ENCODE data around the gene LRP1B.

The LRP1B gene

GRCh38 chr2:140595107-140595506, 1535.7 kb downstream of the LRP1B start:
- ATAC-seq (ENCODE audit: insufficient read depth, low read depth) (no peak), DNase-seq (no peak)
- H3K9ac ChIP-seq (ENCODE audit: low read depth, low read length): no peak overlapping the region
- no peak for TF ChIP-seq CTCF (IDR thresholded peaks at IDR 0.05; ENCODE audit: borderline replicate concordance, extremely low read depth, low read length, poor library complexity, severe bottlenecking)
- no peak for TF ChIP-seq EZH2 (IDR thresholded peaks at IDR 0.05; ENCODE audit: borderline replicate concordance, low read depth, low read length, severe bottlenecking)
- H4K20me1 ChIP-seq (ENCODE audit: insufficient read depth, low read length): no peaks in the 10 kb centered on the region
- no peak overlapping the region for H3K27ac ChIP-seq (ENCODE audit: low read length)
- H3K9me3 ChIP-seq (ENCODE audit: insufficient read depth, low read length, severe bottlenecking): no peaks in the 10 kb centered on the region
- no peak overlapping the region for H3K4me2 ChIP-seq (ENCODE audit: insufficient read depth, low read length)
- no peaks in the 10 kb centered on the region for H3K79me2 ChIP-seq (ENCODE audit: insufficient read depth, low read length)
- H3K36me3 ChIP-seq (ENCODE audit: insufficient read depth, low read length): no peaks in the 10 kb centered on the region
- no peak overlapping the region for H3K4me3 ChIP-seq (ENCODE audit: low read depth in 1 of 2, low read length in 2 of 2)
- no peak overlapping the region for H2AFZ ChIP-seq (ENCODE audit: low read depth, low read length)
- no peaks in the 10 kb centered on the region for H3K4me1 ChIP-seq (ENCODE audit: insufficient read depth, low read length)
- no peaks in the 10 kb centered on the region for H3K27me3 ChIP-seq (ENCODE audit: insufficient read depth, low read length, poor library complexity)

- no peak for TF ChIP-seq CTCF (IDR thresholded peaks at IDR 0.05; ENCODE audit: borderline replicate concordance, extremely low read depth, low read length, poor library complexity, severe bottlenecking)
- no peak for TF ChIP-seq EZH2 (IDR thresholded peaks at IDR 0.05; ENCODE audit: borderline replicate concordance, low read depth, low read length, severe bottlenecking)
- no peaks in the 10 kb centered on the region for H3K9me3 ChIP-seq (ENCODE audit: insufficient read depth, low read length, severe bottlenecking)
- no peak for ATAC-seq (ENCODE audit: insufficient read depth, low read depth)
These were observed 1537.7 kb downstream of the LRP1B start for GRCh38 chr2:140593132-140593531.

GRCh38 chr2:140589696-140590095, 1541.1 kb downstream of the LRP1B start:
- H3K79me2 ChIP-seq (ENCODE audit: insufficient read depth, low read length): no peaks in the 10 kb centered on the region
- H3K36me3 ChIP-seq (ENCODE audit: insufficient read depth, low read length): no peaks in the 10 kb centered on the region
- H3K4me2 ChIP-seq (ENCODE audit: insufficient read depth, low read length): no peak overlapping the region
- H2AFZ ChIP-seq (ENCODE audit: low read depth, low read length): no peak overlapping the region
- no peaks in the 10 kb centered on the region for H4K20me1 ChIP-seq (ENCODE audit: insufficient read depth, low read length)
- ATAC-seq (ENCODE audit: insufficient read depth, low read depth) (no peak), DNase-seq (no peak)
- no peaks in the 10 kb centered on the region for H3K9me3 ChIP-seq (ENCODE audit: insufficient read depth, low read length, severe bottlenecking)
- H3K4me3 ChIP-seq (ENCODE audit: low read depth in 1 of 2, low read length in 2 of 2): no peak overlapping the region
- no peaks in the 10 kb centered on the region for H3K27me3 ChIP-seq (ENCODE audit: insufficient read depth, low read length, poor library complexity)
- H3K9ac ChIP-seq (ENCODE audit: low read depth, low read length): no peak overlapping the region
- no peaks in the 10 kb centered on the region for H3K4me1 ChIP-seq (ENCODE audit: insufficient read depth, low read length)
- no peak for TF ChIP-seq CTCF (IDR thresholded peaks at IDR 0.05; ENCODE audit: borderline replicate concordance, extremely low read depth, low read length, poor library complexity, severe bottlenecking)
- no peak for TF ChIP-seq EZH2 (IDR thresholded peaks at IDR 0.05; ENCODE audit: borderline replicate concordance, low read depth, low read length, severe bottlenecking)
- no peak overlapping the region for H3K27ac ChIP-seq (ENCODE audit: low read length)

More at GRCh38 chr2:140593132-140593531, 1537.7 kb downstream of the LRP1B start:
- H3K79me2 ChIP-seq (ENCODE audit: insufficient read depth, low read length): no peaks in the 10 kb centered on the region
- no peaks in the 10 kb centered on the region for H3K36me3 ChIP-seq (ENCODE audit: insufficient read depth, low read length)
- no peaks in the 10 kb centered on the region for H3K27me3 ChIP-seq (ENCODE audit: insufficient read depth, low read length, poor library complexity)
- no peak overlapping the region for H3K4me2 ChIP-seq (ENCODE audit: insufficient read depth, low read length)
- no peaks in the 10 kb centered on the region for H3K4me1 ChIP-seq (ENCODE audit: insufficient read depth, low read length)
- H3K4me3 ChIP-seq (ENCODE audit: low read depth in 1 of 2, low read length in 2 of 2): no peak overlapping the region
- no peak overlapping the region for H2AFZ ChIP-seq (ENCODE audit: low read depth, low read length)
- no peak overlapping the region for H3K9ac ChIP-seq (ENCODE audit: low read depth, low read length)
- H3K27ac ChIP-seq (ENCODE audit: low read length): no peak overlapping the region
- H4K20me1 ChIP-seq (ENCODE audit: insufficient read depth, low read length): no peaks in the 10 kb centered on the region
- no peak for DNase-seq

- Histone ChIP-seq H3K9ac (ENCODE audit: low read depth, low read length) (no peak overlapping the region), H3K36me3 (ENCODE audit: insufficient read depth, low read length) (no peaks in the 10 kb centered on the region), H2AFZ (ENCODE audit: low read depth, low read length) (no peak overlapping the region), H3K27ac (ENCODE audit: low read length) (no peak overlapping the region), H3K9me3 (ENCODE audit: insufficient read depth, low read length, severe bottlenecking) (no peaks in the 10 kb centered on the region), H3K79me2 (ENCODE audit: insufficient read depth, low read length) (no peaks in the 10 kb centered on the region), H3K4me3 (ENCODE audit: low read depth in 1 of 2, low read length in 2 of 2) (no peak overlapping the region), H3K27me3 (ENCODE audit: insufficient read depth, low read length, poor library complexity) (no peaks in the 10 kb centered on the region), H3K4me2 (ENCODE audit: insufficient read depth, low read length) (no peak overlapping the region), H4K20me1 (ENCODE audit: insufficient read depth, low read length) (no peaks in the 10 kb centered on the region), H3K4me1 (ENCODE audit: insufficient read depth, low read length) (no peaks in the 10 kb centered on the region)
- no peak for ATAC-seq (ENCODE audit: insufficient read depth, low read depth)
- no peak for DNase-seq
- TF ChIP-seq CTCF (IDR thresholded peaks at IDR 0.05; ENCODE audit: borderline replicate concordance, extremely low read depth, low read length, poor library complexity, severe bottlenecking) (no peak), EZH2 (IDR thresholded peaks at IDR 0.05; ENCODE audit: borderline replicate concordance, low read depth, low read length, severe bottlenecking) (no peak)
These were observed 1541.5 kb downstream of the LRP1B start for GRCh38 chr2:140589273-140589672.

Measured in DND-41 (cell line).